Neural cell (in vitro differentiated cells): ENCODE data around the gene KIF5C. TPM values are rescaled to one million over a fixed set of nuclear protein-coding genes. Genes with fewer than 3 reads are reported as not detected.

Source experiments
- H2AFZ ChIP-seq: fragments of 200-600, 300-800 bp; sonication (generic), shearing (Covaris generic); 2 replicates; pipeline ENCODE4 v1.6.0; 2014; ENCODE audit warnings: low read depth, mild to moderate bottlenecking, antibody characterized with exemption, low read length, moderate library complexity
- H3F3A ChIP-seq: fragments of 200-600 bp; shearing (Covaris generic); 2 replicates; pipeline ENCODE4 v1.6.1; 2016; ENCODE audit warnings: mild to moderate bottlenecking, moderate library complexity, mixed read lengths, antibody characterized with exemption, low read length; ENCODE audit not compliant: insufficient read depth, poor library complexity, severe bottlenecking
- H3K27ac ChIP-seq: fragments of 200-600, 300-800 bp; sonication (generic), shearing (Covaris generic); 2 replicates; pipeline ENCODE4 v1.5.1; 2014; ENCODE audit warnings: mild to moderate bottlenecking, low read length, moderate library complexity
- H3K27me3 ChIP-seq: fragments of 300-800, 200-600 bp; sonication (generic), shearing (Covaris generic); 2 replicates; pipeline ENCODE4 v1.6.0; 2014; ENCODE audit warnings: mild to moderate bottlenecking, low read depth, low read length, moderate library complexity; ENCODE audit not compliant: insufficient read depth
- H3K36me3 ChIP-seq: fragments of 300-800, 200-600 bp; sonication (generic), shearing (Covaris generic); 2 replicates; pipeline ENCODE4 v1.5.1; 2014; ENCODE audit warnings: mild to moderate bottlenecking, antibody characterized with exemption, low read length, moderate library complexity; ENCODE audit not compliant: insufficient read depth
- H3K4me2 ChIP-seq: fragments of 300-800, 200-600 bp; sonication (generic), shearing (Covaris generic); 2 replicates; pipeline ENCODE4 v1.6.0; 2014; ENCODE audit warnings: mild to moderate bottlenecking, low read length
- H3K4me3 ChIP-seq: fragments of 300-800, 200-600 bp; sonication (generic), shearing (Covaris generic); 2 replicates; pipeline ENCODE4 v1.5.1; 2014; ENCODE audit warnings: mild to moderate bottlenecking, low read length, moderate library complexity
- H3K79me2 ChIP-seq: fragments of 200-600 bp; shearing (Covaris generic); replicated peaks from 2 replicates; pipeline ENCODE4 v1.6.0; 2014; ENCODE audit warnings: mild to moderate bottlenecking, low read length, moderate library complexity; ENCODE audit not compliant: insufficient read depth
- H3K9ac ChIP-seq: fragments of 300-800, 200-600 bp; sonication (generic), shearing (Covaris generic); 2 replicates; pipeline ENCODE4 v1.6.1; 2016; ENCODE audit warnings: mild to moderate bottlenecking, low read length, mixed read lengths
- H3K9me2 ChIP-seq: fragments of 200-600 bp; shearing (Covaris generic); 2 replicates; pipeline ENCODE4 v1.6.1; 2016; ENCODE audit warnings: mild to moderate bottlenecking, low read length, mixed read lengths; ENCODE audit not compliant: insufficient read depth
- H3K9me3 ChIP-seq: fragments of 200-600, 300-800 bp; sonication (generic), shearing (Covaris generic); 2 replicates; pipeline ENCODE4 v1.6.1; 2016; ENCODE audit warnings: mild to moderate bottlenecking, mixed run types, low read length, moderate library complexity, mixed read lengths
- H4K20me1 ChIP-seq: fragments of 200-600 bp; shearing (Covaris generic); 2 replicates; pipeline ENCODE4 v1.6.1; 2016; ENCODE audit warnings: mild to moderate bottlenecking, mixed run types; ENCODE audit not compliant: insufficient read depth
- CTCF ChIP-seq: fragments of 450-650 bp; IDR thresholded peaks from 2 replicates; pipeline ENCODE4 v1.5.1; 2014; ENCODE audit warnings: antibody characterized with exemption, mild to moderate bottlenecking, moderate library complexity; ENCODE audit not compliant: poor library complexity, severe bottlenecking
- EP300 ChIP-seq: fragments of 450-650 bp; conservative IDR thresholded peaks from 2 replicates; pipeline ENCODE4 v1.6.1; 2014; ENCODE audit warnings: antibody characterized with exemption, mild to moderate bottlenecking, moderate library complexity; ENCODE audit not compliant: poor library complexity, severe bottlenecking
- EZH2 ChIP-seq: fragments of 200-600, 300-800 bp; shearing (Covaris generic), sonication (generic); IDR thresholded peaks from 2 replicates; pipeline ENCODE4 v1.6.1; 2014; ENCODE audit warnings: antibody characterized with exemption, low read length, borderline replicate concordance, mild to moderate bottlenecking; ENCODE audit not compliant: insufficient read depth, poor library complexity, severe bottlenecking
- POLR2AphosphoS5 ChIP-seq: IDR thresholded peaks from 2 replicates; pipeline ENCODE4 v1.6.1; 2012
- RAD21 ChIP-seq: fragments of 450-650 bp; conservative IDR thresholded peaks from 2 replicates; pipeline ENCODE4 v1.6.1; 2014; ENCODE audit warnings: antibody characterized with exemption, mild to moderate bottlenecking, moderate library complexity
- REST ChIP-seq: IDR thresholded peaks from 2 replicates; pipeline ENCODE4 v1.6.1; 2012; ENCODE audit warnings: borderline replicate concordance
- SMC3 ChIP-seq: fragments of 450-650 bp; conservative IDR thresholded peaks from 2 replicates; pipeline ENCODE4 v1.6.1; 2014; ENCODE audit warnings: antibody characterized with exemption, mild to moderate bottlenecking, moderate library complexity; ENCODE audit not compliant: poor library complexity
- TAF1 ChIP-seq: IDR thresholded peaks from 2 replicates; pipeline ENCODE4 v1.6.1; 2012; ENCODE audit warnings: low read depth
- polyA plus RNA-seq: library from polyadenylated mRNA; depleted of rRNA; stranded (reverse); fragments of >200 nt; gene quantifications from 2 replicates; pipeline ENCODE4 v1.2.3, GENCODE V29; 2014

Gene KIF5C
- polyA plus RNA-seq, 1 donor from 2014 or later: 527 TPM

GRCh38 chr2:148867079-148867769 lies 7.8 kb upstream of the KIF5C start:
- Histone ChIP-seq H2AFZ (no peak overlapping the region), H3K4me2 (no peak overlapping the region), H3F3A (peaks cover 17% of the 10 kb centered on the region), H4K20me1 (no peaks in the 10 kb centered on the region), H3K36me3 (no peaks in the 10 kb centered on the region), H3K4me3 (peak overlapping the region; percentile 57), H3K9ac (peak overlapping the region; percentile 67), H3K27me3 (no peaks in the 10 kb centered on the region), H3K79me2 (peaks cover 14% of the 10 kb centered on the region), H3K9me3 (no peaks in the 10 kb centered on the region), H3K27ac (peak overlapping the region; percentile 97), H3K9me2 (no peaks in the 10 kb centered on the region)
- TF ChIP-seq TAF1 (no peak), CTCF (no peak), RAD21 (no peak), SMC3 (no peak), POLR2AphosphoS5 (no peak), EP300 (no peak)

- Histone ChIP-seq H3K9me3 (no peaks in the 10 kb centered on the region), H4K20me1 (peaks cover 22% of the 10 kb centered on the region), H3K4me3 (peak overlapping the region; percentile 94), H3K4me2 (no peak overlapping the region), H3K27me3 (no peaks in the 10 kb centered on the region), H3K79me2 (peaks cover 15% of the 10 kb centered on the region), H3K9me2 (no peaks in the 10 kb centered on the region), H3F3A (peaks cover 3% of the 10 kb centered on the region), H2AFZ (no peak overlapping the region), H3K27ac (peak overlapping the region; percentile 100), H3K9ac (peak overlapping the region; percentile 100), H3K36me3 (no peaks in the 10 kb centered on the region)
- no peak for TF ChIP-seq POLR2AphosphoS5
Measured at GRCh38 chr2:148875387-148876051, 492 bp downstream of the KIF5C start.

GRCh38 chr2:148876202-148876594 lies 1.2 kb downstream of the KIF5C start:
- TF ChIP-seq SMC3 (no peak), TAF1 (no peak), POLR2AphosphoS5 (peak; percentile 1), EZH2 (no peak), EP300 (no peak), CTCF (no peak), REST (peak; percentile 78)
- H3K27ac ChIP-seq: peak overlapping the region; percentile 100

More at GRCh38 chr2:148876202-148876594, 1.2 kb downstream of the KIF5C start:
- peak overlapping the region; percentile 94 for H3K4me3 ChIP-seq
- no peaks in the 10 kb centered on the region for H3K9me3 ChIP-seq
- H3K79me2 ChIP-seq: peaks cover 15% of the 10 kb centered on the region
- H4K20me1 ChIP-seq: peaks cover 22% of the 10 kb centered on the region
- no peaks in the 10 kb centered on the region for H3K9me2 ChIP-seq
- no peaks in the 10 kb centered on the region for H3K27me3 ChIP-seq
- peak overlapping the region; percentile 44 for H3K4me2 ChIP-seq
- H3K36me3 ChIP-seq: no peaks in the 10 kb centered on the region
- H3K9ac ChIP-seq: peak overlapping the region; percentile 100
- no peak overlapping the region for H2AFZ ChIP-seq
- H3F3A ChIP-seq: peaks cover 3% of the 10 kb centered on the region
